Neuron (in vitro differentiated cells): Measurements from ENCODE around the gene ATF7IP2.
"Not testable (repeated sequence)": the region's sequence is repeated elsewhere in the genome, so short reads cannot be mapped to it uniquely, and the experiment has no call there.

Experiments used
- H2AFZ ChIP-seq: one replicate; pipeline ENCODE4 v1.6.1; 2013; ENCODE audit warnings: low read depth, mild to moderate bottlenecking, inconsistent platforms, low read length, moderate library complexity
- H3K27me3 ChIP-seq: one replicate; pipeline ENCODE4 v1.6.1; 2013; ENCODE audit warnings: low read length; ENCODE audit not compliant: insufficient read depth
- H3K36me3 ChIP-seq: one replicate; pipeline ENCODE4 v1.6.1; 2013; ENCODE audit warnings: low read length; ENCODE audit not compliant: insufficient read depth
- H3K4me1 ChIP-seq: one replicate; pipeline ENCODE4 v1.6.1; 2013; ENCODE audit warnings: low read length; ENCODE audit not compliant: insufficient read depth
- H3K4me3 ChIP-seq: 2 replicates; pipeline ENCODE4 v1.5.1; 2013; ENCODE audit warnings: mild to moderate bottlenecking, low read length, moderate library complexity
- H3K9me3 ChIP-seq: one replicate; pipeline ENCODE4 v1.6.1; 2013; ENCODE audit warnings: low read length

The ATF7IP2 gene

GRCh38 chr16:10493276-10493675, 107.4 kb downstream of the ATF7IP2 start:
- Histone ChIP-seq H3K9me3 (no peaks in the 10 kb centered on the region), H3K4me3 (no peak overlapping the region), H3K4me1 (no peaks in the 10 kb centered on the region), H2AFZ (no peak overlapping the region), H3K27me3 (no peaks in the 10 kb centered on the region), H3K36me3 (no peaks in the 10 kb centered on the region)

- Histone ChIP-seq H3K36me3 (no peaks in the 10 kb centered on the region), H2AFZ (no peak overlapping the region), H3K4me1 (no peaks in the 10 kb centered on the region), H3K9me3 (no peaks in the 10 kb centered on the region), H3K27me3 (no peaks in the 10 kb centered on the region), H3K4me3 (no peak overlapping the region)
These were observed 108.6 kb downstream of the ATF7IP2 start for GRCh38 chr16:10494343-10495030.

GRCh38 chr16:10495031-10495345, 109.1 kb downstream of the ATF7IP2 start:
- Histone ChIP-seq H2AFZ (no peak overlapping the region), H3K9me3 (no peaks in the 10 kb centered on the region), H3K4me1 (no peaks in the 10 kb centered on the region), H3K4me3 (no peak overlapping the region), H3K27me3 (no peaks in the 10 kb centered on the region), H3K36me3 (no peaks in the 10 kb centered on the region)

GRCh38 chr16:10497132-10498101, 111.6 kb downstream of the ATF7IP2 start:
- Histone ChIP-seq H3K4me3 (no peak overlapping the region), H3K9me3 (no peaks in the 10 kb centered on the region), H3K27me3 (no peaks in the 10 kb centered on the region), H3K36me3 (no peaks in the 10 kb centered on the region), H3K4me1 (no peaks in the 10 kb centered on the region), H2AFZ (no peak overlapping the region)

- Histone ChIP-seq H3K36me3 (no peaks in the 10 kb centered on the region), H3K9me3 (no peaks in the 10 kb centered on the region), H3K4me1 (peaks cover 3% of the 10 kb centered on the region), H3K27me3 (no peaks in the 10 kb centered on the region), H2AFZ (no peak overlapping the region), H3K4me3 (no peak overlapping the region)
These were observed 114.7 kb downstream of the ATF7IP2 start for GRCh38 chr16:10500582-10500981.

GRCh38 chr16:10501016-10501607, 115.3 kb downstream of the ATF7IP2 start:
- Histone ChIP-seq H3K4me1 (peaks cover 3% of the 10 kb centered on the region), H3K9me3 (no peaks in the 10 kb centered on the region), H2AFZ (no peak overlapping the region), H3K36me3 (no peaks in the 10 kb centered on the region), H3K27me3 (no peaks in the 10 kb centered on the region), H3K4me3 (no peak overlapping the region)

- Histone ChIP-seq H3K9me3 (no peaks in the 10 kb centered on the region), H3K4me1 (peaks cover 3% of the 10 kb centered on the region), H3K27me3 (no peaks in the 10 kb centered on the region), H3K36me3 (no peaks in the 10 kb centered on the region), H3K4me3 (no peak overlapping the region), H2AFZ (no peak overlapping the region)
These were observed 116.9 kb downstream of the ATF7IP2 start for GRCh38 chr16:10502776-10503175.

GRCh38 chr16:10504404-10504885, 118.6 kb downstream of the ATF7IP2 start:
- Histone ChIP-seq H3K4me3 (no peak overlapping the region), H3K9me3 (no peaks in the 10 kb centered on the region), H3K27me3 (no peaks in the 10 kb centered on the region), H3K4me1 (peaks cover 3% of the 10 kb centered on the region), H2AFZ (no peak overlapping the region), H3K36me3 (no peaks in the 10 kb centered on the region)

- H3K4me3 ChIP-seq, H3K4me1 ChIP-seq, H3K9me3 ChIP-seq, H3K36me3 ChIP-seq, H2AFZ ChIP-seq, H3K27me3 ChIP-seq: not testable (repeated sequence)
These were observed 119.4 kb downstream of the ATF7IP2 start for GRCh38 chr16:10505286-10505685.

- H3K27me3 ChIP-seq: no peaks in the 10 kb centered on the region
- no peaks in the 10 kb centered on the region for H3K9me3 ChIP-seq
- no peak overlapping the region for H3K4me3 ChIP-seq
- no peaks in the 10 kb centered on the region for H3K4me1 ChIP-seq
- no peak overlapping the region for H2AFZ ChIP-seq
- H3K36me3 ChIP-seq: no peaks in the 10 kb centered on the region
These were observed 123.7 kb downstream of the ATF7IP2 start for GRCh38 chr16:10509534-10510025.

GRCh38 chr16:10510279-10510678, 124.4 kb downstream of the ATF7IP2 start:
- H3K9me3 ChIP-seq: no peaks in the 10 kb centered on the region
- no peaks in the 10 kb centered on the region for H3K36me3 ChIP-seq
- H3K4me1 ChIP-seq: no peaks in the 10 kb centered on the region
- H2AFZ ChIP-seq: no peak overlapping the region
- no peaks in the 10 kb centered on the region for H3K27me3 ChIP-seq
- no peak overlapping the region for H3K4me3 ChIP-seq

- H2AFZ ChIP-seq: no peak overlapping the region
- no peaks in the 10 kb centered on the region for H3K36me3 ChIP-seq
- H3K4me1 ChIP-seq: no peaks in the 10 kb centered on the region
- H3K27me3 ChIP-seq: no peaks in the 10 kb centered on the region
- H3K9me3 ChIP-seq: no peaks in the 10 kb centered on the region
- H3K4me3 ChIP-seq: no peak overlapping the region
These were observed 126.0 kb downstream of the ATF7IP2 start for GRCh38 chr16:10511829-10512228.
